ENCODE data around the gene NOL11.

NOL11 gene

DNA sequence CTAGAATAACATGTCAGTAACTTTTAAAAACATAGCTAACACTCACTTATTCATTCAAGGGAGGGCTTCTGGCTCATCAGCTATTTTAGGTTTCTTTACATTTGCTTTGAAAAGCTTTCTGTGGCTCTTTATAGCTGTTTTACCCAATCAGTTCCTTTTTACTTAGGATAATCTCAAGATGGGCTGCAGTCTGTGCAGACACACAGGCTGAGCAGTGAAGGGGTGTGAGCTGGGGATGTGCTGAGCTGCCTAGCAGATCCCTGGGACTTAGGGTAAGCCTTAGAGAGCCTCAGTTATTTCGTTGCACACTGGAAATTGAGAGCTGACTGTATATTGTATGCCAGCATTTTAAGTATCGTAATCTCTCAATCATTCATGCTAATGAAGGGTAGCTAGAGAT is 30.2 kb upstream of the NOL11 start:
- Histone ChIP-seq H3K4me1 (ENCODE audit: insufficient read depth, low read length, poor library complexity, severe bottlenecking) (no peaks in the 10 kb centered on the region), H4K20me1 (ENCODE audit: insufficient read depth, low read length, poor library complexity, severe bottlenecking) (no peaks in the 10 kb centered on the region), H2AFZ (ENCODE audit: low read length) (no peak overlapping the region), H3K4me2 (ENCODE audit: low read depth, low read length, poor library complexity, severe bottlenecking) (no peak overlapping the region), H3K9ac (ENCODE audit: low read depth, low read length, poor library complexity, severe bottlenecking) (no peak overlapping the region), H3K36me3 (ENCODE audit: insufficient read depth, low read length) (no peaks in the 10 kb centered on the region), H3K27me3 (ENCODE audit: insufficient read depth, low read length, poor library complexity, severe bottlenecking) (no peaks in the 10 kb centered on the region), H3F3A (ENCODE audit: low read depth) (no peaks in the 10 kb centered on the region), H3K9me2 (replicated peaks; ENCODE audit: low read depth, low read length) (no peaks in the 10 kb centered on the region), H3K4me3 (ENCODE audit: low read length, poor library complexity, severe bottlenecking) (no peak overlapping the region), H3K9me3 (ENCODE audit: insufficient read depth, low read depth, low read length) (no peaks in the 10 kb centered on the region), H3K79me2 (ENCODE audit: insufficient read depth, low read length) (no peaks in the 10 kb centered on the region)
- TF ChIP-seq, protein P1, sequence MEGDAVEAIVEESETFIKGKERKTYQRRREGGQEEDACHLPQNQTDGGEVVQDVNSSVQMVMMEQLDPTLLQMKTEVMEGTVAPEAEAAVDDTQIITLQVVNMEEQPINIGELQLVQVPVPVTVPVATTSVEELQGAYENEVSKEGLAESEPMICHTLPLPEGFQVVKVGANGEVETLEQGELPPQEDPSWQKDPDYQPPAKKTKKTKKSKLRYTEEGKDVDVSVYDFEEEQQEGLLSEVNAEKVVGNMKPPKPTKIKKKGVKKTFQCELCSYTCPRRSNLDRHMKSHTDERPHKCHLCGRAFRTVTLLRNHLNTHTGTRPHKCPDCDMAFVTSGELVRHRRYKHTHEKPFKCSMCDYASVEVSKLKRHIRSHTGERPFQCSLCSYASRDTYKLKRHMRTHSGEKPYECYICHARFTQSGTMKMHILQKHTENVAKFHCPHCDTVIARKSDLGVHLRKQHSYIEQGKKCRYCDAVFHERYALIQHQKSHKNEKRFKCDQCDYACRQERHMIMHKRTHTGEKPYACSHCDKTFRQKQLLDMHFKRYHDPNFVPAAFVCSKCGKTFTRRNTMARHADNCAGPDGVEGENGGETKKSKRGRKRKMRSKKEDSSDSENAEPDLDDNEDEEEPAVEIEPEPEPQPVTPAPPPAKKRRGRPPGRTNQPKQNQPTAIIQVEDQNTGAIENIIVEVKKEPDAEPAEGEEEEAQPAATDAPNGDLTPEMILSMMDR (conservative IDR thresholded peaks at IDR 0.05; ENCODE audit: low read length): no peak
- no peak for TF ChIP-seq EZH2phosphoT487 (IDR thresholded peaks at IDR 0.05; ENCODE audit: borderline replicate concordance)

GRCh38 chr17:67689534-67690177 is 28.1 kb upstream of the NOL11 start:
- Histone ChIP-seq H3K36me3 (ENCODE audit: insufficient read depth, low read length) (no peaks in the 10 kb centered on the region), H3K9me3 (ENCODE audit: insufficient read depth, low read depth, low read length) (no peaks in the 10 kb centered on the region), H3F3A (ENCODE audit: low read depth) (no peaks in the 10 kb centered on the region), H3K4me3 (ENCODE audit: low read length, poor library complexity, severe bottlenecking) (no peak overlapping the region), H3K4me1 (ENCODE audit: insufficient read depth, low read length, poor library complexity, severe bottlenecking) (no peaks in the 10 kb centered on the region), H3K9ac (ENCODE audit: low read depth, low read length, poor library complexity, severe bottlenecking) (no peak overlapping the region), H3K9me2 (replicated peaks; ENCODE audit: low read depth, low read length) (no peaks in the 10 kb centered on the region), H3K27me3 (ENCODE audit: insufficient read depth, low read length, poor library complexity, severe bottlenecking) (no peaks in the 10 kb centered on the region), H3K79me2 (ENCODE audit: insufficient read depth, low read length) (no peaks in the 10 kb centered on the region), H4K20me1 (ENCODE audit: insufficient read depth, low read length, poor library complexity, severe bottlenecking) (no peaks in the 10 kb centered on the region), H3K4me2 (ENCODE audit: low read depth, low read length, poor library complexity, severe bottlenecking) (no peak overlapping the region), H2AFZ (ENCODE audit: low read length) (no peak overlapping the region)
- TF ChIP-seq, protein P1 (conservative IDR thresholded peaks at IDR 0.05; ENCODE audit: low read length): peak; percentile 90
- no peak for TF ChIP-seq EZH2phosphoT487 (IDR thresholded peaks at IDR 0.05; ENCODE audit: borderline replicate concordance)

GRCh38 chr17:67693811-67694210 is 23.9 kb upstream of the NOL11 start:
- Histone ChIP-seq H3K9me2 (replicated peaks; ENCODE audit: low read depth, low read length) (no peaks in the 10 kb centered on the region), H3K27me3 (ENCODE audit: insufficient read depth, low read length, poor library complexity, severe bottlenecking) (no peaks in the 10 kb centered on the region), H3K36me3 (ENCODE audit: insufficient read depth, low read length) (no peaks in the 10 kb centered on the region), H3K79me2 (ENCODE audit: insufficient read depth, low read length) (no peaks in the 10 kb centered on the region), H4K20me1 (ENCODE audit: insufficient read depth, low read length, poor library complexity, severe bottlenecking) (no peaks in the 10 kb centered on the region), H3K9ac (ENCODE audit: low read depth, low read length, poor library complexity, severe bottlenecking) (no peak overlapping the region), H3K9me3 (ENCODE audit: insufficient read depth, low read depth, low read length) (no peaks in the 10 kb centered on the region), H3K4me3 (ENCODE audit: low read length, poor library complexity, severe bottlenecking) (no peak overlapping the region), H3K4me2 (ENCODE audit: low read depth, low read length, poor library complexity, severe bottlenecking) (no peak overlapping the region), H2AFZ (ENCODE audit: low read length) (no peak overlapping the region), H3F3A (ENCODE audit: low read depth) (no peaks in the 10 kb centered on the region), H3K4me1 (ENCODE audit: insufficient read depth, low read length, poor library complexity, severe bottlenecking) (no peaks in the 10 kb centered on the region)
- TF ChIP-seq, protein P1 (conservative IDR thresholded peaks at IDR 0.05; ENCODE audit: low read length): no peak
- TF ChIP-seq EZH2phosphoT487 (IDR thresholded peaks at IDR 0.05; ENCODE audit: borderline replicate concordance): no peak

Data from Loucy (cell line).